ENCODE measurements around the gene PTPRJ.

GRCh38 chr11:48058788-48059187 is 78.4 kb downstream of the PTPRJ start:
- TF ChIP-seq CTCF (conservative IDR thresholded peaks at IDR 0.05; ENCODE audit: low read depth, low read length) (no peak), EZH2 (IDR thresholded peaks at IDR 0.05; ENCODE audit: borderline replicate concordance, low read depth, low read length, poor library complexity, severe bottlenecking) (no peak)

Measured in A673 (cell line).